Ecto neural progenitor cell (in vitro differentiated cells): ENCODE measurements around the gene KIF3B.
"Not testable (repeated sequence)": the region's sequence is repeated elsewhere in the genome, so short reads cannot be mapped to it uniquely, and the experiment has no call there.

Source experiments
- DNase-seq: peaks from one replicate; pipeline ENCODE4 v3.0.0-alpha.2; 2018; ENCODE audit warnings: low spot score

The KIF3B gene

GRCh38 chr20:32248043-32248442 lies 29.4 kb upstream of the KIF3B start:
- DNase-seq, result no peak

- no peak for DNase-seq
Measured at GRCh38 chr20:32249030-32249738, 28.3 kb upstream of the KIF3B start.

- DNase-seq, result no peak
Measured at GRCh38 chr20:32251470-32251869, 26.0 kb upstream of the KIF3B start.

- DNase-seq, result no peak
Measured at GRCh38 chr20:32252189-32252588, 25.3 kb upstream of the KIF3B start.

- not testable (repeated sequence) for DNase-seq
Measured at GRCh38 chr20:32260973-32261372, 16.5 kb upstream of the KIF3B start.

DNA sequence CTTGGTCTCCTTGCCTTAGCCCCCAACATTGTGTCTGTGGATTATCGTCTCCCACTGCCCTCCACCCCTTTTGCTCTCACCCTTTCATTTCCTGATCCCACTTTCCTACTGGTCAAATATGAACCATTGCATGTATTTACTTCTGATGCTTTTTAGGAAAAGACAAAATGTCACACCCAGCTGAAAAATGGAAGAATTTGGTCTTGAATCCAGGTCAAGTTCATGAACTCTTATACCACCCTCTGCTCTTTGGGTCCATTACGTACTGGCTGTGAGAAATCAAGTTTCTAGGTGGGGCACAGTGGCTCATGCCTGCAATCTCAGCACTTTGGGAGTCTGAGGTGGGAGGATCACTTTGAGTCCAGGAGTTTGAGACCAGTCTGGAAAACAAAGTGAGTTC lies 15.8 kb upstream of the KIF3B start:
- no peak for DNase-seq

- no peak for DNase-seq
Measured at GRCh38 chr20:32263398-32263954, 14.0 kb upstream of the KIF3B start.

DNA sequence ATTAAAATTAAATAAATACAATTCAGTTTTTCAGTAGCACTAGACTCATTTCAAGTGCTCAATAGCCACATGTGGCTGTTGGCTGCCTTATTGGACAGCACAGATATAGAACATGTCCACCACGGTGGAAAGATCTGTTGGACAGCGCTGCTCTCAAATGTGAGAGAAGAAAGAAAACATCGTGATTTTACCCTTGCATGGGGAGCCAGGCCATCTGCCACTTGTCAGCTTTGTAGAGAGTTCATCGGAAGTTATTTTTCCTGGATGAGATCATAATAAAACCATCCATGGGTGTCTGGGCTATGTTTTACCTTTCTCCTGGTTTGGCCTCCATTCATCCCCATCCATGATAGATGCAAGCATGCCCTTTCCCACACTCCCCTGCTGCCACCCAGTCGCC lies 5.8 kb upstream of the KIF3B start:
- no peak for DNase-seq

DNA sequence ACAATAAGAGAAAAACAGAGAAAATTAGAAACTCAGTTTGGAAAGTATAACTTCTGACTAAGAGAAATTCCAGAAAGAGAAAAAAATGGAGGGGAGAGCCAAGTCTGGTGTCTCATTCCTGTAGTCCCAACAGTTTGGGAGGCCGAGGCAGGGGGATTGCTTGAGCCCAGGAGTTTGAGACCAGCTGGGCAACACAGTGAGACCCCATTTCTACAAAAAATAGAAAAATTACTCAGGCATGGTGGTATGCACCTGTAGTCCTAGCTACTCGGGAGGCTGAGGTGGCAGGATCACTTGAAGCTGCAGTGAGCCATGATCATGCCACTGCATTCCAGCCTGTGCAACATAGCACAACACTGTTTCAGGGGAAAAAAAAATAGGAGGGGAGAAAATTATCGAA lies 3.1 kb upstream of the KIF3B start:
- no peak for DNase-seq

- not testable (repeated sequence) for DNase-seq
Measured at GRCh38 chr20:32275163-32275562, 2.3 kb upstream of the KIF3B start.

DNA sequence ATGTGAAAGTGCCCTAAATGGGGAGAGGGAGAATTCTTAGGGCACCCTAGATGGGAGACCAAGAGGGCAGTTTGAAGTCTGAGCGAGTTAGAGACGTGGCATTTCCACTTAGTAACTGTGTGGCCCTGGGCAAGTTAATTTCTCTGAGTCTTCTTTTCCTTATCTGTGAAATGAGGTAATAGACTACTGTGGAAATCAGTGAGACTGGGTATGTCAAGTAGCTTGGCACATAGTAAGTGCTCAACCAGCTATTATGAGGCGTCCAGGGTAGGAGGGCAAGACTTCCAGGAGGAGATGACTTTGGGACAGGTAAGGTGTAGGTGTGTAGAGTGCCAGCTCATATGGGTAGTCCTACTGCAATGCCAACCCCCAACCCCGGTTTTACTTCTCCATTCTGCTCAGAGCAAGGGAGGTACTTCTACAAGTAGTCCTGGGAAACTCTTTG lies 770 bp downstream of the KIF3B start:
- DNase-seq, result no peak

DNA sequence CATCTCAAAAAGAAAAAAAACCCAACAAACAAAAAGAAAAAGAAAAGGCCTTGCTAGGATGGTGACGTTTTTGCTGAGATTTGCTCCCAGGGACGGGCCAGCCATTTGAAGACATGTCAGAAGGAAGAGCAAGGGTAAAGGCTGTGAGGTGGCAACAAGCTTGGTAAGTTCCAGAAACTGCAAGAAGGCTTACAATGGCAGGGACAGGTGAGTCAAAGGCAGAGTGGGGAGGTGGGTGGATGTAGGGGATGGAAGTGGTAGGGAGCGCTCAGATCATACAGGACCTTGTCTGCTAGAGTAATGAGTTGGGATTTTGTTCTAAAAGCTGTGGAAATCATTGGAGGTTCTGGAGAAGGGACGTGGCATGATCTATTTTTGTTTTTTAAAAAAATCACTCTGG lies 4.3 kb downstream of the KIF3B start:
- DNase-seq, result no peak

DNA sequence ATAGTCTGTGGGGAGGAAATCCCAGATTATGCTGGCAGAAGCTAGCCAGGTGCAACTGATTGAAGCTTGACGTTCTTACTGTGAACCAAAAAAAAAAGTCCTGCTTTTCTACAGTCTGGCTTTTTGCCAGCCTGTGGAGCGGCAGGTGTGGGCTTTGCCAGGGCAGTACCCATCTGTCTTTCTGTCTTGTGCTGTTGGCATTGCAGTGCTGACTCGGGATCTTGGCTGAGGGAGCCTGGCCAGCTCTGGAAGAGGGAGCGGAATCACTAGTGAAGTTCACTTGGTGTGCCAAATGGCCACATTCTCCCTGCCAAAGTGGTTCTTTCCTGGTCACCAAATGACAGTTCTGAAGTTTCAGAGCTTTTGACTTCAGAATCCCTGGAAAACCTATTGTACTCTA lies 5.0 kb downstream of the KIF3B start:
- no peak for DNase-seq

- no peak for DNase-seq
Measured at GRCh38 chr20:32285082-32285620, 7.7 kb downstream of the KIF3B start.

GRCh38 chr20:32285621-32286371 lies 8.3 kb downstream of the KIF3B start:
- no peak for DNase-seq

DNA sequence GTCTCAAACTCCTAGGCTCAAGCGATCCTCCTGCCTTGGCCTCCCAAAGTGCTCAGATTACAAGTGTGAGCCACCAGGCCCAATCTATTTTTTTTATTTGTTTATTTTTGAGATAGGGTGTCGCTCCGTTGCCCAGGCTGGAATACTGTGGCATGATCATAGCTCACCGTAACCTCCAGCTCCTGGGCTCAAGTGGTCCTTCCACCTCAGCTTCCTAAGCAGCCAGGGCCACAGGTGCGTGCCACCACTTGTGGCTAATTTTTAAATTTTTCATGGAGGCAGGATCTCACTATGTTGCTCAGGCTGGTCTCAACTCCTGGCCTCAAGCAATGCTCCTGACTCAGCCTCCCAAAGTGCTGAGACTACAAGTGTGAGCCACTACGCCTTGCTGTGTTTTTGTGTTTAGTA lies 9.8 kb downstream of the KIF3B start:
- DNase-seq, result no peak

DNA sequence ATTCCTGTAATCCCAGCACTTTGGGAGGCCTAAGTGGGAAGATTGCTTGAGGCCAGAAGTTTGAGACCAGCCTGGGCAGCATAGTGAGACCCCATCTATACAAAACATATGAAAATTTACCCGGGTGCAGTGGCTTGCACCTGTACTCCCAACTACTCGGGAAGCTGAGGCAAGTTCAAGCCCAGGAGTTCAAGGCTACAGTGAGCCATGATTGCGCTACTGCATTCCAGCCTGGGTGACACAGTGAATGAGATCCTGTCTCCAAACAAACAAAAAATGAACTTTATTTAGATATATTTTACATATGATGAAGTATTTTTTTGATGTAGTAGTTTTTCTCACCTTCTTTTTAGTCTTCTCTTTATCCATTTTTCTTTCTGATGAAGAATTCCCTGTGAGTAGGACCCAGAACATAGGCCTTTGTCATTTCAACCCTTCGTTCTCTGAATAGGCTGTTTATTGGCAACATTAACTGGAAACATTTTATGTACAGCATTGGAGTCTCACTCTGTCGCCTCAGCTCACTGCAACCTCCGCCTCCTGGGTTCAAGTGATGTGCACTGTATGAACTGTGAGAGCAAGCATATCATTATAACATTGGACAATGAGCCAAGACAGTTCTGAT lies 10.9 kb downstream of the KIF3B start:
- no peak for DNase-seq

- not testable (repeated sequence) for DNase-seq
Measured at GRCh38 chr20:32289299-32289660, 11.8 kb downstream of the KIF3B start.

- DNase-seq, result no peak
Measured at GRCh38 chr20:32289661-32290431, 12.4 kb downstream of the KIF3B start.

GRCh38 chr20:32291166-32291565 lies 13.7 kb downstream of the KIF3B start:
- no peak for DNase-seq

GRCh38 chr20:32292548-32292947 lies 15.1 kb downstream of the KIF3B start:
- no peak for DNase-seq

DNA sequence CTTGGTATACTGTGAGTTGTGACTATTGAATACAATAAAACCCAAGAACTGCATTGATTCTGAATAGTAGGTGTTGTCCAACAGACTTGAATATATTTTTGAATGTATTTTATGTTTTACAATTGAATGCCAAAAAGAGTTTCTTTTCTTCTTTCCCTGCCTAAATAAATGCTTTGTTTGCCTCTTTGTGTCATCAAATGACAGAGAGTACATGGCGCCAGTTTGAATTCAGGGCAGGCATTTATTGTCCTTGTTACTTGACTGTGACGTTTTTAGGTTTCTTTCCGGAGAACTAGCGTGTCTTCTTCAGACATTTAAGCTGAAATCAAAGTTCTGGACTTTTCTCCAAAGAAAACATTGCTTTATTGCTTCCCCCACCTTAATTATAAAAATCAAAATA lies 16.6 kb downstream of the KIF3B start:
- DNase-seq, result no peak
